ENCODE measurements around the gene CRYGN.

GRCh38 chr7:151438864-151439601, 908 bp downstream of the CRYGN start:
- TF ChIP-seq HEY1 (CRISPR knock-in tag; IDR thresholded peaks at IDR 0.05; ENCODE audit: borderline replicate concordance) (no peak), FOXJ3 (CRISPR knock-in tag; IDR thresholded peaks at IDR 0.05) (no peak)
